Stimulated activated CD8-positive, alpha-beta memory T cell treated with anti-CD3 and anti-CD28 coated beads, Interleukin-4, amount 100 ng/mL, for 1 hour (primary cell): ENCODE measurements around the gene IL13RA1.
"Not testable (repeated sequence)": the region's sequence is repeated elsewhere in the genome, so short reads cannot be mapped to it uniquely, and the experiment has no call there.

Experiments
- DNase-seq, 2 donors: peaks; one replicate each; pipeline ENCODE4 v3.0.0-alpha.2; 2020; ENCODE audit warnings: low read depth in 2 of 2, low spot score in 1 of 2

Gene IL13RA1

GRCh38 chrX:118726887-118727685, at the start of gene IL13RA1:
IL13RA1 (plus strand) TSS chrX:118727606; CDS start chrX:118727639, 33 bp downstream.
- no peak for DNase-seq

- no peak for DNase-seq
Measured at GRCh38 chrX:118679290-118679689, 48.1 kb upstream of the IL13RA1 start.

- DNase-seq = no peak
Measured at GRCh38 chrX:118682258-118683014, 45.0 kb upstream of the IL13RA1 start.

GRCh38 chrX:118685393-118685792, 42.0 kb upstream of the IL13RA1 start:
- DNase-seq = no peak

- DNase-seq = no peak
Measured at GRCh38 chrX:118688935-118689334, 38.5 kb upstream of the IL13RA1 start.

- DNase-seq = no peak
Measured at GRCh38 chrX:118693843-118694242, 33.6 kb upstream of the IL13RA1 start.

GRCh38 chrX:118694638-118695037, 32.8 kb upstream of the IL13RA1 start:
- DNase-seq = no peak

- DNase-seq = no peak
Measured at GRCh38 chrX:118698516-118699170, 28.8 kb upstream of the IL13RA1 start.

GRCh38 chrX:118702741-118703140, 24.7 kb upstream of the IL13RA1 start:
- DNase-seq = no peak

GRCh38 chrX:118706681-118707080, 20.7 kb upstream of the IL13RA1 start:
- no peak for DNase-seq

- DNase-seq = no peak
Measured at GRCh38 chrX:118714521-118714920, 12.9 kb upstream of the IL13RA1 start.

- DNase-seq = not testable (repeated sequence)
Measured at GRCh38 chrX:118715917-118716316, 11.5 kb upstream of the IL13RA1 start.

- DNase-seq = not testable (repeated sequence)
Measured at GRCh38 chrX:118716833-118717232, 10.6 kb upstream of the IL13RA1 start.

- DNase-seq = no peak
Measured at GRCh38 chrX:118717678-118718391, 9.6 kb upstream of the IL13RA1 start.

GRCh38 chrX:118718737-118719136, 8.7 kb upstream of the IL13RA1 start:
- DNase-seq = no peak

GRCh38 chrX:118720058-118720707, 7.2 kb upstream of the IL13RA1 start:
- no peak for DNase-seq

- DNase-seq = no peak
Measured at GRCh38 chrX:118723376-118723775, 4.0 kb upstream of the IL13RA1 start.

GRCh38 chrX:118724365-118724764, 3.0 kb upstream of the IL13RA1 start:
- no peak for DNase-seq

- no peak for DNase-seq
Measured at GRCh38 chrX:118724775-118725174, 2.6 kb upstream of the IL13RA1 start.

GRCh38 chrX:118726396-118726795, 1.0 kb upstream of the IL13RA1 start:
- DNase-seq = no peak
